ENCODE measurements around the gene CCDC60.

The CCDC60 gene

DNA sequence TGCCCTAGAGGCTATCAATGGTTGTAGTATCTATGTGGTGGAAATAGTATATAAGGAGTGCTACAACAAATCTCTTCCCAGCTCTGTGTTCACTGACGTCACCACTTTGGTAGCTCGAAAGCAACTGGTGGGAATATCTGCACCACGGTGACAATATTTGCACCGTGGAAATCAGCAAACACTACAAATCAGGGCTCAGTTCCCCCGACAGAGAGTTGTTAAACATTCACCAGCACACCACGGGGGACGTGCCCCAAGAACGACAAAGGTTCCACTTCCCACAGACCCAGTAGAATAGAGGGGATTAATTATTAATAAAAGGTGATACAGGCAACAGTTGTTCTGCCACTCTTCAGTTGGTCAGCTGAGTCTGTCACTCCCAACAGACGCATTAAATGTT is 98.4 kb downstream of the CCDC60 start:
- ATAC-seq (ENCODE audit: low read depth) (no peak), DNase-seq (ENCODE audit: low spot score) (no peak)
- no peaks in the 10 kb centered on the region for H3K36me3 ChIP-seq (ENCODE audit: low read depth)
- H3K27me3 ChIP-seq (ENCODE audit: insufficient read depth, poor library complexity, severe bottlenecking) = no peaks in the 10 kb centered on the region
- peaks cover 3% of the 10 kb centered on the region for H3K9me3 ChIP-seq (ENCODE audit: severe bottlenecking)
- no peaks in the 10 kb centered on the region for H3K4me1 ChIP-seq (ENCODE audit: insufficient read depth, poor library complexity, severe bottlenecking)
- TF ChIP-seq, protein P1, sequence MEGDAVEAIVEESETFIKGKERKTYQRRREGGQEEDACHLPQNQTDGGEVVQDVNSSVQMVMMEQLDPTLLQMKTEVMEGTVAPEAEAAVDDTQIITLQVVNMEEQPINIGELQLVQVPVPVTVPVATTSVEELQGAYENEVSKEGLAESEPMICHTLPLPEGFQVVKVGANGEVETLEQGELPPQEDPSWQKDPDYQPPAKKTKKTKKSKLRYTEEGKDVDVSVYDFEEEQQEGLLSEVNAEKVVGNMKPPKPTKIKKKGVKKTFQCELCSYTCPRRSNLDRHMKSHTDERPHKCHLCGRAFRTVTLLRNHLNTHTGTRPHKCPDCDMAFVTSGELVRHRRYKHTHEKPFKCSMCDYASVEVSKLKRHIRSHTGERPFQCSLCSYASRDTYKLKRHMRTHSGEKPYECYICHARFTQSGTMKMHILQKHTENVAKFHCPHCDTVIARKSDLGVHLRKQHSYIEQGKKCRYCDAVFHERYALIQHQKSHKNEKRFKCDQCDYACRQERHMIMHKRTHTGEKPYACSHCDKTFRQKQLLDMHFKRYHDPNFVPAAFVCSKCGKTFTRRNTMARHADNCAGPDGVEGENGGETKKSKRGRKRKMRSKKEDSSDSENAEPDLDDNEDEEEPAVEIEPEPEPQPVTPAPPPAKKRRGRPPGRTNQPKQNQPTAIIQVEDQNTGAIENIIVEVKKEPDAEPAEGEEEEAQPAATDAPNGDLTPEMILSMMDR (IDR thresholded peaks at IDR 0.05; ENCODE audit: poor library complexity, severe bottlenecking) = no peak
- no peak overlapping the region for H3K4me3 ChIP-seq (ENCODE audit: severe bottlenecking)
- H3K27ac ChIP-seq (ENCODE audit: poor library complexity, severe bottlenecking) = no peak overlapping the region

DNA sequence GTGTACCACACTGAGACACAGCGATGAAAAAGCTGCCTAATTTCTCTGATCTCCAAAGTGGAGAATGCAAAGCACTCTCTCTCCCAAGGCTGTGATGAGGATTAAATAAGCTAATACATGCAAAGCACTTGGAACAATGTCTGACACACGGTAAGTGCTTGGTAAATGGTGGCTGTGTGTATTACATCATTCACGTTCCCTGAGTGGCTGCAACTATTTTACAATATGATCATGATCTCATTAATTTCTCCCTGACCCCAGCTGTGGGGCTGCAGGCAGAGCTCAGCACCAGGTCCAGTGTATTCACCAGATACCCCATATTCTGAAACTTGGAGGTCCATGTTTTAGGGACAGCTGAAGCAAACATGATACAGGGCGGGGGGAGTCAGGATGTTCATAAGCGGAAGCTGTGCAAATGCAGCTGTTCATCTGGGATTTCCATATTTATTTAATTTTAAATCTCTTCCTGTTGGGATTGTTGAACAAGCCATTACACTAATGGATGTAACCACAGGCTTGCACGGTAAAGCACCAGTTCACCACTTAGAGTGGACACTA is 106.4 kb downstream of the CCDC60 start:
- Histone ChIP-seq H3K4me1 (ENCODE audit: insufficient read depth, poor library complexity, severe bottlenecking) (no peaks in the 10 kb centered on the region), H3K27me3 (ENCODE audit: insufficient read depth, poor library complexity, severe bottlenecking) (no peaks in the 10 kb centered on the region), H3K27ac (ENCODE audit: poor library complexity, severe bottlenecking) (no peak overlapping the region), H3K36me3 (ENCODE audit: low read depth) (no peaks in the 10 kb centered on the region), H3K4me3 (ENCODE audit: severe bottlenecking) (no peak overlapping the region), H3K9me3 (ENCODE audit: severe bottlenecking) (no peaks in the 10 kb centered on the region)
- ATAC-seq (ENCODE audit: low read depth) (no peak), DNase-seq (ENCODE audit: low spot score) (no peak)
- TF ChIP-seq, protein P1 (IDR thresholded peaks at IDR 0.05; ENCODE audit: poor library complexity, severe bottlenecking) = no peak

DNA sequence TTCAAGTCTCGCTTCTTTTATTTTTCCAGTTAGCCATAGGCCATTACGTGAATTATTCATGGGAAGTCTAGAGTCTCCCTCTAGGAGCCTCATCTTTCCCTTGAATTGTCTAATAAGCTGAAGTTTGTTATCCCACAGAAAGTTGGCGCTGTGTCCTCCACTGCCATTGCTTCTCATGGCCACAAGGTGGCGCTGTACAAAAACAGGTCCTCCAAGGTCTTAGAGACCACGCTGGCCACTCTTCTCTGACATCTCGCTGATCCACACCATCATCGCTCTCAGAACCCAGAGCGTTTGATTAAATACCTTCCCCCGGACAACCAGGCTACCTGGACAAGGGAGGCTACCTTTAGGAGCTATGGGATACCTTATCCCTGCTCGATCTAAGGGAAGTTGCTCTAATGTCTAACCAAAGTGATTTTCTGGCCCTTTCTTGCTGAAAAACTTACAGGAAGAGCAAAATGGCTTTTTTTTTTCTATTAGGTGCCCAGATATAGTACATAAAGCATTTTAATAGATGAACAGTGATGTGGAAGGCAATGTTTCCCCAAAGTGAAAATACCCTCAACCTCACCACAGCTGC is 110.0 kb downstream of the CCDC60 start:
- Histone ChIP-seq H3K36me3 (ENCODE audit: low read depth) (no peaks in the 10 kb centered on the region), H3K27me3 (ENCODE audit: insufficient read depth, poor library complexity, severe bottlenecking) (no peaks in the 10 kb centered on the region), H3K27ac (ENCODE audit: poor library complexity, severe bottlenecking) (no peak overlapping the region), H3K4me1 (ENCODE audit: insufficient read depth, poor library complexity, severe bottlenecking) (no peaks in the 10 kb centered on the region), H3K9me3 (ENCODE audit: severe bottlenecking) (no peaks in the 10 kb centered on the region), H3K4me3 (ENCODE audit: severe bottlenecking) (no peak overlapping the region)
- DNase-seq (ENCODE audit: low spot score) (no peak), ATAC-seq (ENCODE audit: low read depth) (peak; percentile 29; the same call in 1 of the 3 replicates)
- TF ChIP-seq, protein P1 (IDR thresholded peaks at IDR 0.05; ENCODE audit: poor library complexity, severe bottlenecking) = peak; percentile 68

DNA sequence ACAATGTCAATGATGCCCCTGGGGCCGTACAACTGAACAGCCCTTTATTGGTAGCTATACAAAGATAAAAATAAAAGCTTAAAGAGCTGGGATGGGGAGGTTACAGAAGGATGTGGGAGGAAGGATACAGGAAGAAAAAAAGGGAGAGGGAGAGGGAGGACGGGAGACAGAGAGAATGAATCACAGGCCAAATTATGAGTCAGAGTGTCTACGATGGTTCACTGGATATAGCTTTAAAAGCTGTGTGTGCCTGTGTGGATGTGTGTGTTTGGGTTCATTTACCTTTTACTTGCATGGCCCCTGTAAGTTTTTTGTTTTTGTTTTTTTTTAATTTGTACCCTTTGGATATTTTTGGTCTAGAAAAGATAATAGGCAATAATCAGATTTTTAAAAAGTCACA is 111.9 kb downstream of the CCDC60 start:
- no peak overlapping the region for H3K27ac ChIP-seq (ENCODE audit: poor library complexity, severe bottlenecking)
- no peaks in the 10 kb centered on the region for H3K9me3 ChIP-seq (ENCODE audit: severe bottlenecking)
- TF ChIP-seq, protein P1 (IDR thresholded peaks at IDR 0.05; ENCODE audit: poor library complexity, severe bottlenecking) = no peak
- H3K27me3 ChIP-seq (ENCODE audit: insufficient read depth, poor library complexity, severe bottlenecking) = no peaks in the 10 kb centered on the region
- 0 out of 3 replicates have a peak, but pooled peaks have one; percentile 23 for ATAC-seq (ENCODE audit: low read depth)
- no peak overlapping the region for H3K4me3 ChIP-seq (ENCODE audit: severe bottlenecking)
- H3K36me3 ChIP-seq (ENCODE audit: low read depth) = no peaks in the 10 kb centered on the region
- no peaks in the 10 kb centered on the region for H3K4me1 ChIP-seq (ENCODE audit: insufficient read depth, poor library complexity, severe bottlenecking)
- no peak for DNase-seq (ENCODE audit: low spot score)

DNA sequence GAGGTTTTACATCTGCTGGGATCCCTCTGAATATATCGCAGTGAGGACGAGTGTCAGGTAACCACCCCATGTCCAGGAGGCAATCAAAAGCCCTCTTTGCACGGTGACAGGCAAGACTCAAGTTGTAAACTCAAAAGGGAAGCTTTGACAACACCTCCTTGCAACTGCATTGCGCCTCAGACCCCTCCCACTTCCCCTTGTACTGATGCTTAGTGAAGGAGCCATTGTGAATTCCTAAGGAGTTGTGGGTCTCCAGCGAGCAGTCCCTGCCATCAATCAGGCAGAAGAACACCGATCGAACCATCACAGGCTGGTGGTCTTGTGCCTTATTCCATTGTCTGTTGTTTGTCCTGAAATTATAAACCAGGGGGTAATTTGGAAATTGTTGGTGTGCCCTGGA is 112.6 kb downstream of the CCDC60 start:
- TF ChIP-seq, protein P1 (IDR thresholded peaks at IDR 0.05; ENCODE audit: poor library complexity, severe bottlenecking) = no peak
- Histone ChIP-seq H3K27me3 (ENCODE audit: insufficient read depth, poor library complexity, severe bottlenecking) (no peaks in the 10 kb centered on the region), H3K9me3 (ENCODE audit: severe bottlenecking) (no peaks in the 10 kb centered on the region), H3K27ac (ENCODE audit: poor library complexity, severe bottlenecking) (no peak overlapping the region), H3K4me1 (ENCODE audit: insufficient read depth, poor library complexity, severe bottlenecking) (no peaks in the 10 kb centered on the region), H3K4me3 (ENCODE audit: severe bottlenecking) (no peak overlapping the region), H3K36me3 (ENCODE audit: low read depth) (no peaks in the 10 kb centered on the region)
- no peak for DNase-seq (ENCODE audit: low spot score)
- ATAC-seq (ENCODE audit: low read depth) = no peak
